Glomerular endothelial cell (primary cell): ENCODE measurements around the gene PRR23E. TPM values are rescaled to one million over a fixed set of nuclear protein-coding genes. Genes with fewer than 3 reads are reported as not detected.

Experiments
- DNase-seq: peaks from one replicate; pipeline ENCODE4 v3.0.0-alpha.2; 2011; ENCODE audit warnings: low read depth, low spot score; ENCODE audit errors: extremely low read depth
- total RNA-seq: library from RNA; depleted of rRNA; stranded (reverse); fragments of >200 nt; gene quantifications from 2 replicates; pipeline ENCODE4 v1.2.3, GENCODE V29; 2015

Gene PRR23E
- total RNA-seq, 1 donor from 2014 or later, result not detected

GRCh38 chr3:127164615-127165014, 28.3 kb upstream of the PRR23E start:
- DNase-seq, result no peak

GRCh38 chr3:127165036-127165435, 27.9 kb upstream of the PRR23E start:
- no peak for DNase-seq

- no peak for DNase-seq
Measured at GRCh38 chr3:127165694-127166485, 27.0 kb upstream of the PRR23E start.

GRCh38 chr3:127166501-127167065, 26.3 kb upstream of the PRR23E start:
- no peak for DNase-seq

GRCh38 chr3:127167315-127168043, 25.5 kb upstream of the PRR23E start:
- DNase-seq, result no peak

GRCh38 chr3:127168271-127168670, 24.7 kb upstream of the PRR23E start:
- DNase-seq, result no peak

- no peak for DNase-seq
Measured at GRCh38 chr3:127170814-127171213, 22.1 kb upstream of the PRR23E start.

- no peak for DNase-seq
Measured at GRCh38 chr3:127171320-127171719, 21.6 kb upstream of the PRR23E start.

- DNase-seq, result no peak
Measured at GRCh38 chr3:127171721-127172120, 21.2 kb upstream of the PRR23E start.

- DNase-seq, result no peak
Measured at GRCh38 chr3:127172211-127172610, 20.7 kb upstream of the PRR23E start.

GRCh38 chr3:127172781-127173515, 20.0 kb upstream of the PRR23E start:
- DNase-seq, result no peak

GRCh38 chr3:127173516-127174166, 19.3 kb upstream of the PRR23E start:
- DNase-seq, result no peak

- DNase-seq, result no peak
Measured at GRCh38 chr3:127174284-127174683, 18.6 kb upstream of the PRR23E start.

- no peak for DNase-seq
Measured at GRCh38 chr3:127174715-127175140, 18.2 kb upstream of the PRR23E start.

GRCh38 chr3:127175272-127175671, 17.7 kb upstream of the PRR23E start:
- DNase-seq, result no peak

GRCh38 chr3:127177226-127177625, 15.7 kb upstream of the PRR23E start:
- DNase-seq, result no peak

GRCh38 chr3:127180859-127181258, 12.1 kb upstream of the PRR23E start:
- no peak for DNase-seq

- DNase-seq, result no peak
Measured at GRCh38 chr3:127182431-127182830, 10.5 kb upstream of the PRR23E start.

GRCh38 chr3:127182848-127183714, 9.8 kb upstream of the PRR23E start:
- DNase-seq, result no peak
